DOHH2 (cell line): Measurements from ENCODE around the gene MAB21L3.

Source experiments
- CTCF ChIP-seq: fragments of 200-600 bp; sonication (generic); IDR thresholded peaks from one replicate; pipeline ENCODE4 v1.5.1; 2014; ENCODE audit warnings: antibody characterized with exemption, mild to moderate bottlenecking, low read depth, low read length; ENCODE audit not compliant: poor library complexity, severe bottlenecking
- EZH2phosphoT487 ChIP-seq: fragments of 200-600 bp; sonication (generic); IDR thresholded peaks from 2 replicates; pipeline ENCODE4 v1.6.1; 2017; ENCODE audit warnings: borderline replicate concordance, mild to moderate bottlenecking, antibody characterized with exemption, low read length, moderate library complexity, mixed read lengths

- TF ChIP-seq CTCF (no peak), EZH2phosphoT487 (no peak)
These were observed 33.0 kb downstream of the MAB21L3 start for GRCh38 chr1:116144151-116144550.
